KG1 (cell line): ENCODE measurements around the gene PLG.
A peak's percentile ranks its signal among the peaks of the same experiment; 100 is the strongest.
"Not testable (repeated sequence)": the region's sequence is repeated elsewhere in the genome, so short reads cannot be mapped to it uniquely, and the experiment has no call there.

Experiments
- DNase-seq: peaks from one replicate; lab custom pipeline; 2025; lab: John Stamatoyannopoulos, UW

PLG gene

GRCh38 chr6:160704688-160705087 is 2.6 kb downstream of the PLG start:
- DNase-seq, result not testable (repeated sequence)

GRCh38 chr6:160708993-160709392 is 6.9 kb downstream of the PLG start:
- not testable (repeated sequence) for DNase-seq

GRCh38 chr6:160714731-160715316 is 12.8 kb downstream of the PLG start:
- DNase-seq, result no peak

GRCh38 chr6:160730911-160731310 is 28.9 kb downstream of the PLG start:
- DNase-seq, result no peak

- DNase-seq, result peak; percentile 13
These were observed 31.1 kb downstream of the PLG start for GRCh38 chr6:160733050-160733646.

GRCh38 chr6:160734627-160735026 is 32.6 kb downstream of the PLG start:
- no peak for DNase-seq

- no peak for DNase-seq
These were observed 33.5 kb downstream of the PLG start for GRCh38 chr6:160735523-160735922.

GRCh38 chr6:160737934-160738333 is 35.9 kb downstream of the PLG start:
- no peak for DNase-seq

GRCh38 chr6:160739955-160740354 is 37.9 kb downstream of the PLG start:
- no peak for DNase-seq

- not testable (repeated sequence) for DNase-seq
These were observed 39.0 kb downstream of the PLG start for GRCh38 chr6:160741012-160741411.

GRCh38 chr6:160742090-160742489 is 40.0 kb downstream of the PLG start:
- DNase-seq, result no peak

- no peak for DNase-seq
These were observed 48.2 kb downstream of the PLG start for GRCh38 chr6:160750276-160750689.

- not testable (repeated sequence) for DNase-seq
These were observed 51.2 kb downstream of the PLG start for GRCh38 chr6:160753211-160753610.

- no peak for DNase-seq
These were observed 53.1 kb downstream of the PLG start for GRCh38 chr6:160755165-160755564.

GRCh38 chr6:160756021-160756420 is 54.0 kb downstream of the PLG start:
- no peak for DNase-seq

GRCh38 chr6:160756871-160757270 is 54.8 kb downstream of the PLG start:
- no peak for DNase-seq

- DNase-seq, result no peak
These were observed 62.8 kb downstream of the PLG start for GRCh38 chr6:160764847-160765246.

- DNase-seq, result no peak
These were observed 63.4 kb downstream of the PLG start for GRCh38 chr6:160765412-160765811.

- no peak for DNase-seq
These were observed 64.6 kb downstream of the PLG start for GRCh38 chr6:160766657-160766988.

- peak; percentile 13 for DNase-seq
These were observed 65.1 kb downstream of the PLG start for GRCh38 chr6:160766989-160767646.

GRCh38 chr6:160767647-160768019 is 65.6 kb downstream of the PLG start:
- DNase-seq, result no peak

- no peak for DNase-seq
These were observed 66.1 kb downstream of the PLG start for GRCh38 chr6:160768101-160768500.

- DNase-seq, result no peak
These were observed 72.4 kb downstream of the PLG start for GRCh38 chr6:160774399-160774798.
